Nucleus accumbens (tissue), 56 donors: ENCODE data around the gene CDH10.
A peak's percentile ranks its signal among the peaks of the same experiment; 100 is the strongest.

Experiments used
- DNase-seq, 56 donors: peaks; one replicate each; lab custom pipeline; 2025; lab: John Stamatoyannopoulos, UW

The CDH10 gene

GRCh38 chr5:24606971-24607370 lies 37.8 kb downstream of the CDH10 start:
- peak in 1 of 56 donors; percentile 10 for DNase-seq

- no peak for DNase-seq
These were observed 42.6 kb downstream of the CDH10 start for GRCh38 chr5:24602188-24602587.

DNA sequence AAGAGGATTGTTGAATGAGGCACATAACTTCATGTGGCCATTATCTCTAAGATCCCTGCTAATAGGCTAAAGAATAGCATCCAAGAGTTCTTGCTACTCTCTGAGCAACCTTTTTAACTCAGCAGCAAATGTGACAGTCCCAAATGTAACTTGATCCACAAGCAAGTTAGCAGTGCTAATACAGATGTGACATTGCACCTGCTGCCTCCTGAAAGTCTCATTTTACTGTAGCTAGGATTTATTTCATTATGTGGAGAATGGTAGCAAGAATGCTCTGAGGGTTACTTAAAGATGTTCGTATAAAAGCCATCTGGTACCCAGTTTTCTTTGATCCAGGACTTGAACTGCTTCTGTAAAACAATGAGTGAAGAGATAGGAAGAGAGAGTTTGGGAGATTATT lies 45.8 kb downstream of the CDH10 start:
- DNase-seq: no peak

GRCh38 chr5:24595329-24595728 lies 49.4 kb downstream of the CDH10 start:
- no peak for DNase-seq

- DNase-seq: no peak
These were observed 53.4 kb downstream of the CDH10 start for GRCh38 chr5:24591426-24591825.

DNA sequence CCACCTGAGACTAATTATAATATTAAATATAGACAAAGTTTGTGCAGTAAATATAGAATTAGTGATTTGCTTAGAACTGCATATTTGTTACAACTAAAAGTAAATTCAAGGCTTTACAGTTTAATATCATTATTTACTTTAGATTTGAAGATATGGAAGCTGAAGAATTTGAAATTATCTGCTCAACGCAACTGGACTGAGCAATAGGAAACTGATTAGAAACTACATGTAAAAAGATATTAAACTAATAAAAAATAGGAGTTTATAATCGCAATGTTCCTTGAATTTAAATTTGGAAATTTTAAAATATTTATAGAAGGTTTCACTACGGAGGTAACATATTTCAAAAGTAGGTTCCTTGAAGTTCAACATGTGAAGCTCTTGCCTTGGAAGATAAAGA lies 55.2 kb downstream of the CDH10 start:
- no peak for DNase-seq

DNA sequence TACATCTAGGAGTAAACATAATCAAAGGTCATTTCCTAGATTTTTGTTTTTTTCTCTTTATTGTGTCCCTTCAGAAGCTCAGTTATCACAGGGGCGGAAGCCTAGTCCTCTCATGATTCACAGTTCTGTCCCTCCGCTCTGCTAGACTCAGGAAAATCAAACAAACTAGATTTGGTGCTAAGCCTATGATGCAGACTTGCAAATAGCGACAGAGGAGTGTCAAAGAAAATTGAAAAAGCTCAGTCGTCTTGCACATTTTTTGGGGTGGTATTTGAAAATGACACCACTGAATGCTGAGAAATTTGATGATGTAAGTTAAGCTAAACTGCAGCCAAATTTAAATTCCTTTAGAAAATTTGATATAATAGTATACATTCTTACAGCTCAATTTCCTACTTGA lies 59.0 kb downstream of the CDH10 start:
- DNase-seq: no peak

- no peak for DNase-seq
These were observed 73.5 kb downstream of the CDH10 start for GRCh38 chr5:24571302-24571701.

DNA sequence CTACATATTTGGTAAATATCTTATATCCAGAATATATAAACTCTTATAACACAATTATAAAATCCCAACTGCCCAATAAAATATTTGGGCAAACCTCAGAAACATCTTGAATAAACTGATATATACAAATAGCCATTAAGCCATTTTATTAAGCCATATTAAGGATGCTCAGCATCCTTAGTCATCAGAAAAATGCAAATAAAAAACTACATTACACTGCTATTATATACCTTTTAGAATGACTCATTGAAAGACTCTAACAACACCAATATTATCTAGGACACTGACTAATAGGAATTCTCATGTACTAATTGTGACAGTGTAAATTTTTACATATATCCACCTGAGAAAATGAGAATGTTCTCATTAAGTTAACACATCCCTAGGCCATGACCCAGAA lies 77.8 kb downstream of the CDH10 start:
- no peak for DNase-seq

DNA sequence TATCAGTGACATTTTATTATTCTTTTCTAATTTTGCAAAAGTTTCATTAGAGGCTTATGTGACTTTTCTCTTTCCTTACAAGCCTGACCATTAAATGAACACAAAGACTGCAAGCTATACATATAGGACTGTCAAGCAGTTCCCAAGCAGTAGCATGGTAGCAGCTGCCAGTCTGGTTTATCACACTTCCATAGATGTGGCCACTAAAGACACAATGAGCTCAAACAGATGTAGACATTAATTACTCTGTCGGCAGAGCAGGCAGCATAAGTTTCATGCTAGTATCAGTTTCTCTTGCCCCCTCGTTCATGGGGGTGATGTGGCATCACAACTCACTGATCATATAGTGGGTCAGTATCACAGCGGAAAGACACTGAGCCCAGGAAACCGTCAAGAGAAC lies 89.5 kb downstream of the CDH10 start:
- no peak for DNase-seq

DNA sequence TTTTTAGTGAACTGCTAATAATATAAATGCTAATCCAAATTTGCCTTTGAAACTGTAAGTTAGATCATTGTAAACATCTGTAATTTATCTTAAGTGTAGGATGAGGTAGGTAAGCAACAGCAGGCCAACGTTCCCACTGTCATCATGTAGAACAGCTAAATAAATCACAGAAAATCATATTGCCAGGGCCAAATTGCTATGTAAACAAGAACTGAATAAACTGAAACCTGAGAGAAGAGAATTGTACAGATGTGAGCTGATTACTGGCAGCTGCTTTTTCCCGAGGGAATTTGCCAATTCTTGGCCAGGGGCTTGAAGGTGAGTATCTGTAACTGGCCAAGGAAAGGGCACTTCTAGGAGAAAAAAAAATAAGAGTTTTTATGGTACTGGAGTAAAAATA lies 97.6 kb downstream of the CDH10 start:
- DNase-seq: no peak

DNA sequence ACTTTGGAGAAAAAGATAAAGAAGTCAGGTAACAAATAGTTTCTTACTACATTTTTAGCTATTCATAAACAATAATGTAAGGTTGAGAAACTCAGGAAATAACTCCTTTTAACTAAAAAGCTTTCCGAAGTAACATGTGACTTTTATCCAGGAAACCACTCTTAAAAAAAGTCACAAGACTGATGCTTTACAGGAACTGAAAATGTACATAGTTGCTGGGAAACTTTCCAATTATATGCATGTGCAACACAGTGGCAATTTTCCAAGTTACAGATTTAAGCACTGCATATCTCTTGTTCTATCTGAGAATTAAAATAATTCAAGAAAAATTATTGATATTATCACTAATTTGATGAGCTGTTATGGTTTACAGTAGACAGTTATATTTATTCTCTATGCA lies 105.2 kb downstream of the CDH10 start:
- no peak for DNase-seq

- no peak for DNase-seq
These were observed 106.4 kb downstream of the CDH10 start for GRCh38 chr5:24538346-24538745.

DNA sequence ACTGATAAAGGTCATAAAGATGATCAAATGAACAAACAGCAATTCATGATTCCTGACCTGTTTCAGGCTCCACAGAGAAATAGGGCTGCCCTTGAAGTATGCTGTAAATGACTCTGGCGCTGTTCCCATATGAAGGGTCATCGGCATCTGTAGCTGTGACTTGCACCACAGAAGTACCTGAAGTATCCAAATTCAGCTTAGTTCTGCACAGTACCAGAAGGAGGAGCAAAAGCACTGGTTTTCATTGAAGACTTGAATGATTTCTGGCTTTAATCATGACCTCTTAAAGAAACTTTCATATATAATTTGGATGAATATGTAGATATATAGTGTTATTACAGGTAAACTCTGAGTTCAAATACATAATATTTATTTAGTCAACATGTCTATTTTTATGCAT lies 109.1 kb downstream of the CDH10 start:
- DNase-seq: no peak

DNA sequence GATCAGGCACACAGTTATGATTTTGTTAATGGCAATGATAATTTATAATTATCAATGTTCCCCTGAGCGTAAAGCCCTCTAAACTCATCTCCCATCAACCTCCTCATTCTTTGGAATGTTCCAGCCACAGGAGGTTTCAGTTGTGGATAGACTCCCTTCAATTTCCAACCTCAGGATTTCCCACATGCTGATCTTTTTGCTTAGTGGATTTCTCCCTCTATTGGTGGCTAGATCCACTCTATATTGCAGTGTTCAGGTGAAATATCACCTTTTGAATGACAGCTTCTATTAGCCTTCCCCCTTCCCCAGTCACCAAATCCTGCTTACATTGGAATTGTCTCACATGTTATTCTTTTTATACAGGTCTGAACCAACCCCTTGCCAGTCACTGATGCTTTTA lies 113.9 kb downstream of the CDH10 start:
- DNase-seq: no peak

- DNase-seq: no peak
These were observed 119.4 kb downstream of the CDH10 start for GRCh38 chr5:24525414-24525813.

- DNase-seq: no peak
These were observed 132.4 kb downstream of the CDH10 start for GRCh38 chr5:24512423-24512822.

- DNase-seq: no peak
These were observed 134.2 kb downstream of the CDH10 start for GRCh38 chr5:24510523-24510988.

DNA sequence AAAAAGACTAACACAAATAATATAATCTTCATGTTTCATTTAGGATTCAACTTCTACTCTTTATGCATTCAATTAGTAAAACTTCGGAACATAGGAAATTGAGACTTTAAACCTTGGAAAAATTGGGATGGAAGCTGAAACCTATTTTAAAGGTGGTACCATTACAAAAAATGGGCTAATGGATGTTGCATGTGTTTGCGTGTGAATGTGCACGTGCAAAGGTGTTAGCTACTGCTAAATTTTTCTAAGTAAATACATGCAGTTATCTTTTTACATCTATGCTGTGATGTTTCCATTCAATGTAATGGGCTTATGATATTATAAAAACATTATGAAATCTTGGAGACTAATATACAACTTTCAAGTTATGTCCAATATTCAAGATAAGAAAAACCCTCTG lies 134.8 kb downstream of the CDH10 start:
- no peak for DNase-seq

- DNase-seq: no peak
These were observed 139.5 kb downstream of the CDH10 start for GRCh38 chr5:24505258-24505657.

DNA sequence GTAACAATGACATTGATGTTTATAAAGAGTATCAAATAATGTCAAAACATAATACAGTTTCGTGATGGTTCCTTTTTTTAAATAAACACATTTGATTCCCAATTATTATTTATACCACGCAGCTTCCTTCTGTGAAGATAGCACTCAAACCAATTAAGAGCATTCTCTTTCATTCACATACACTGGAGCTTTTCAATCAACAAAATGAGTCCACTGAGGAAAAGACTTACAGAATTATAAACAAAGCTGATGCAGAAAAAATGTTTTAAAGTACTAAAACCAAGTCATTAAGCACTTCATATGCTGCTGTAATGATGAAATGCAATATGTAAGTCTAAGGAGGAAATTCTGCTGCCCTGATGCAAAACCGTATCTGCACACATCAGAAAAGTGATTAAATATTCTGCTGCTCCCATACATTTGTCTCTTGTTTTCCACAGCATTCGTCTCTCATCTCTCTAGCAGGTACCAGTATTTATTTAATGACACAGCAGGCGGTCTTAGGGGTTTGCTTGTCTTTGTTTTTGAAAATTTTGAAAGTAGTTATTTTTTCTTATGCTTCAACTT lies 147.1 kb downstream of the CDH10 start:
- DNase-seq: no peak

DNA sequence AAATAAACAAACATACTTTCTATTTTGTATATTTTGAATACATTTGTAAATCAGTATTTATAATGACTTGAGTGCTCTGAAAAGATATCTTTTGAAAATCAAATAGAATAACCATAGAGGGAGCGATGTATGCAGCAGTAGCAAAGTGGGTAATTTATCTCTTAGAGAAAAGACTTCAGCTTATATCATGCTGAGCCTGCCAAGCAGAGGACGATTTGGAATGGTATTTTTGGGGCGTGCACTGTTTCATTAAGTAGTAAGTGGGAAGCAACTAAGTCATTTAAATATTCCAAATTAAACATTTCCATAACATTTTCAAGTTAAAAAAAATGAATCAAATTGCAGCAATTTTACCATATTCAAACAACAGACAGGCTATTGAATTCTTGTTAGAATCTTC lies 147.6 kb downstream of the CDH10 start:
- DNase-seq: no peak

DNA sequence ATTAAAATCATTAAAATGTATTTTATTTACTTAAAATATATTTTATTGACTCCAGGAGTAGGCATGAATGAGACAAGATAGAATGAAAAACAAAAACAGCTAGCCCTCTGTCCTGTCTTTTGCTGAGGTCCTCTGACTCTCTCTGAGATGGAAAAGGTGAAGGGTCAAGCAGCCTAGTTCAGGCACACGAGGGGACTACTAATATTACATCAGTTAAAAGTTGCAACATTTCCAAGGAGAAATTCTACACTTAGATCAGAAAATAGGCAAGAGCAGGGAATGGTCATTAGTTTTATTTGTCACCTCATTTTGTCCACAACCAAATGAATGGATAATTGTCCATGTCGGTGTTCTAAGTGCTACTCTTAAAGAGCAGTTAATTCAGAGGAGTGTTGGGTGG lies 148.5 kb downstream of the CDH10 start:
- no peak for DNase-seq
